Measurements from ENCODE around the gene FAM168A. TPM values are rescaled to one million over a fixed set of nuclear protein-coding genes. Genes with fewer than 3 reads are reported as not detected.
A peak's percentile ranks its signal among the peaks of the same experiment; 100 is the strongest.

The FAM168A gene
- total and polyA plus RNA-seq, 2 donors (not counting 1 experiment from before 2014, with no cell fraction given): 16.3 to 23.8 TPM

DNA sequence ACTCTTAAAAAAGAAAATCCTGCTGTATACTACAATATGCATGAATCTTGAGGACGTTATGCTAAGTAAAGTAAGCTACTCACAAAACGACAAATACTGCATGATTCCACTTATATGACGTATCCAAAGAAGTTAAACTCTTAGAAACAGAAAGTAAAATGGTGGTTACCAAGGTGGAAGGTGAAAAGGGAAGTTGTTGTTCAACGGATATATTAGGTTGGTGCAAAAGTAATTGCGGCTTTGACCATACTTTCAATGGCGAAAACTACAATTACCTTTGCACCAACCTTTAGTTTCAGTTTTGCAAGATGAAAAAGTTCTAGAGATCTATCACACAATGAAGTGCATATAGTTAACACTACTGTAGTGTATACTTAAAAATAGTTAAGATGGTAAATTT, 101.8 kb downstream of the FAM168A start:
- Histone ChIP-seq H3K79me2 (ENCODE audit: control insufficient read depth, insufficient read depth, low read length) (no peaks in the 10 kb centered on the region), H3K9ac (ENCODE audit: insufficient read depth, low read length) (no peak overlapping the region), H3K36me3 (ENCODE audit: control insufficient read depth, insufficient read depth, low read length) (no peaks in the 10 kb centered on the region), H3K4me1 (ENCODE audit: control insufficient read depth, extremely low read depth, insufficient read depth, low read length) (no peaks in the 10 kb centered on the region), H3K27me3 (ENCODE audit: control insufficient read depth, insufficient read depth, low read length) (no peaks in the 10 kb centered on the region), H2AFZ (ENCODE audit: low read length) (no peak overlapping the region), H3K4me3 (replicated peaks in 1 of 4; ENCODE audit: control extremely low read depth in 1 of 4, insufficient read depth in 1 of 4, low read depth in 3 of 4, low read length in 4 of 4) (no peak overlapping the region), H3K4me2 (ENCODE audit: extremely low read depth, insufficient read depth, low read length) (no peak overlapping the region), H4K20me1 (ENCODE audit: control insufficient read depth, extremely low read depth, insufficient read depth, low read length) (no peaks in the 10 kb centered on the region), H3K27ac (ENCODE audit: insufficient read depth, low read length) (no peak overlapping the region), H3K9me3 (ENCODE audit: control insufficient read depth, insufficient read depth, low read depth, low read length) (no peaks in the 10 kb centered on the region)
- TF ChIP-seq, protein P1, sequence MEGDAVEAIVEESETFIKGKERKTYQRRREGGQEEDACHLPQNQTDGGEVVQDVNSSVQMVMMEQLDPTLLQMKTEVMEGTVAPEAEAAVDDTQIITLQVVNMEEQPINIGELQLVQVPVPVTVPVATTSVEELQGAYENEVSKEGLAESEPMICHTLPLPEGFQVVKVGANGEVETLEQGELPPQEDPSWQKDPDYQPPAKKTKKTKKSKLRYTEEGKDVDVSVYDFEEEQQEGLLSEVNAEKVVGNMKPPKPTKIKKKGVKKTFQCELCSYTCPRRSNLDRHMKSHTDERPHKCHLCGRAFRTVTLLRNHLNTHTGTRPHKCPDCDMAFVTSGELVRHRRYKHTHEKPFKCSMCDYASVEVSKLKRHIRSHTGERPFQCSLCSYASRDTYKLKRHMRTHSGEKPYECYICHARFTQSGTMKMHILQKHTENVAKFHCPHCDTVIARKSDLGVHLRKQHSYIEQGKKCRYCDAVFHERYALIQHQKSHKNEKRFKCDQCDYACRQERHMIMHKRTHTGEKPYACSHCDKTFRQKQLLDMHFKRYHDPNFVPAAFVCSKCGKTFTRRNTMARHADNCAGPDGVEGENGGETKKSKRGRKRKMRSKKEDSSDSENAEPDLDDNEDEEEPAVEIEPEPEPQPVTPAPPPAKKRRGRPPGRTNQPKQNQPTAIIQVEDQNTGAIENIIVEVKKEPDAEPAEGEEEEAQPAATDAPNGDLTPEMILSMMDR (conservative IDR thresholded peaks at IDR 0.05 in 1 of 2, IDR thresholded peaks at IDR 0.05 in 1 of 2; ENCODE audit: low read depth in 1 of 2, low read length in 2 of 2): no peak
- no peak for TF ChIP-seq EZH2 (IDR thresholded peaks at IDR 0.05; ENCODE audit: low read length, missing control alignments)
- no peak for DNase-seq (ENCODE audit: low read depth in 2 of 2)

DNA sequence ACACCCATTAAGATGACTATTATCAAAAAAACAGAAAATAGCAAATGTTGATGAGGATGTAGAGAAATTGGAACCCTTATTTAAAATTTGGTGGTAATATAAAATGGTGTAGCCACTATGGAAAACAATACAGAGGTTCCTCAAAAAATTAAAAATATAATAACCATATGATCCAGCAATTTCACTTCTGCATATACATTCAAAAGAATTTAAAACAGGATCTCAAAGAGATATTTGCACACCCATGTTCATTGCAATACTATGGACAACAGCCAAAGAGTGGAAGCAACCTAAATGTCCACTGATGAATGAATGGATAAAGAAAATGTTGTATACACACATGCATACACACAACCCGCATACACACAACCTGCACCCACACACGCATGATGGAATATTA, 102.2 kb downstream of the FAM168A start:
- no peak for DNase-seq (ENCODE audit: low read depth in 2 of 2)
- Histone ChIP-seq H4K20me1 (ENCODE audit: control insufficient read depth, extremely low read depth, insufficient read depth, low read length) (no peaks in the 10 kb centered on the region), H3K27ac (ENCODE audit: insufficient read depth, low read length) (no peak overlapping the region), H3K4me1 (ENCODE audit: control insufficient read depth, extremely low read depth, insufficient read depth, low read length) (no peaks in the 10 kb centered on the region), H3K9ac (ENCODE audit: insufficient read depth, low read length) (no peak overlapping the region), H3K36me3 (ENCODE audit: control insufficient read depth, insufficient read depth, low read length) (no peaks in the 10 kb centered on the region), H3K79me2 (ENCODE audit: control insufficient read depth, insufficient read depth, low read length) (no peaks in the 10 kb centered on the region), H3K4me3 (replicated peaks in 1 of 4; ENCODE audit: control extremely low read depth in 1 of 4, insufficient read depth in 1 of 4, low read depth in 3 of 4, low read length in 4 of 4) (no peak overlapping the region), H3K9me3 (ENCODE audit: control insufficient read depth, insufficient read depth, low read depth, low read length) (no peaks in the 10 kb centered on the region), H3K27me3 (ENCODE audit: control insufficient read depth, insufficient read depth, low read length) (no peaks in the 10 kb centered on the region), H2AFZ (ENCODE audit: low read length) (no peak overlapping the region), H3K4me2 (ENCODE audit: extremely low read depth, insufficient read depth, low read length) (no peak overlapping the region)
- TF ChIP-seq, protein P1 (conservative IDR thresholded peaks at IDR 0.05 in 1 of 2, IDR thresholded peaks at IDR 0.05 in 1 of 2; ENCODE audit: low read depth in 1 of 2, low read length in 2 of 2): no peak
- TF ChIP-seq EZH2 (IDR thresholded peaks at IDR 0.05; ENCODE audit: low read length, missing control alignments): no peak

DNA sequence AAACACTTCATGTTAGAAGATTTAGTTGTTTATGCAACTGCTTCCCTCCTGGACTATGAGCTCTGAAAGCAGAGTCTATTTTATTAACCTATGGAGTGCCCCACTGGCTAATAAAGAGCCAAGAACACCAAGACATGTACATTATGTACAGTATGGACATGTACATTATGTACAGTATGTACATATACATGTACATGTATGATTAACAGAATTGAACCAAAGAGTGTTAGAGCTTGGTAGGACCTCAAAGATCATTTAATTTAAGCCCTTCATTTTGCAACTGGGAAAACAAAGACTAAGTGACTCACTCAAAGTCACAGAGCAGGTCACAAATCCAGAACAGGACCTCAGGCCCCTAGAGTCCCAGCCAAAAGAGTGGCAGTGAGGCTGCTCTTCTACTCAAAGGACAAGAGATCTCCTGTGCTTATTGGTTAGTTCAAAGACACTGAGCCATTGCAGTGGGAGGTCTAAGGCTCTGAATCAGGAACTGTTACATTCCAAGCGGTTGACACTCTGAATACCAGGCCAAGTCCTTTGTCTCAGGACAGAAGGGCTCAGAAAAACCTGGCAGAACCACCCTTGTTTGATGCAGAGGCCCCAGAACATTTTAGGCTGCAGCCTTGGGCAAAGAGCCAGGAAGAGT, 103.8 kb downstream of the FAM168A start:
- no peaks in the 10 kb centered on the region for H3K4me1 ChIP-seq (ENCODE audit: control insufficient read depth, extremely low read depth, insufficient read depth, low read length)
- DNase-seq (ENCODE audit: low read depth in 2 of 2): peak; percentile 28 to 94
- peak overlapping the region; percentile 3 for H3K27ac ChIP-seq (ENCODE audit: insufficient read depth, low read length)
- no peaks in the 10 kb centered on the region for H3K36me3 ChIP-seq (ENCODE audit: control insufficient read depth, insufficient read depth, low read length)
- no peak overlapping the region for H3K4me3 ChIP-seq (replicated peaks in 1 of 4; ENCODE audit: control extremely low read depth in 1 of 4, insufficient read depth in 1 of 4, low read depth in 3 of 4, low read length in 4 of 4)
- no peak overlapping the region for H3K4me2 ChIP-seq (ENCODE audit: extremely low read depth, insufficient read depth, low read length)
- H3K9ac ChIP-seq (ENCODE audit: insufficient read depth, low read length): no peak overlapping the region
- no peak overlapping the region for H2AFZ ChIP-seq (ENCODE audit: low read length)
- H4K20me1 ChIP-seq (ENCODE audit: control insufficient read depth, extremely low read depth, insufficient read depth, low read length): no peaks in the 10 kb centered on the region
- H3K27me3 ChIP-seq (ENCODE audit: control insufficient read depth, insufficient read depth, low read length): no peaks in the 10 kb centered on the region
- no peaks in the 10 kb centered on the region for H3K9me3 ChIP-seq (ENCODE audit: control insufficient read depth, insufficient read depth, low read depth, low read length)
- no peaks in the 10 kb centered on the region for H3K79me2 ChIP-seq (ENCODE audit: control insufficient read depth, insufficient read depth, low read length)
- TF ChIP-seq, protein P1 (conservative IDR thresholded peaks at IDR 0.05 in 1 of 2, IDR thresholded peaks at IDR 0.05 in 1 of 2; ENCODE audit: low read depth in 1 of 2, low read length in 2 of 2): no peak
- TF ChIP-seq EZH2 (IDR thresholded peaks at IDR 0.05; ENCODE audit: low read length, missing control alignments): no peak
